HK-2 (cell line): ENCODE measurements around the gene USP48.

Source experiments
- DNase-seq: peaks from one replicate; pipeline ENCODE4 v3.0.0-alpha.2; 2018; ENCODE audit not compliant: unreplicated experiment

Gene USP48

DNA sequence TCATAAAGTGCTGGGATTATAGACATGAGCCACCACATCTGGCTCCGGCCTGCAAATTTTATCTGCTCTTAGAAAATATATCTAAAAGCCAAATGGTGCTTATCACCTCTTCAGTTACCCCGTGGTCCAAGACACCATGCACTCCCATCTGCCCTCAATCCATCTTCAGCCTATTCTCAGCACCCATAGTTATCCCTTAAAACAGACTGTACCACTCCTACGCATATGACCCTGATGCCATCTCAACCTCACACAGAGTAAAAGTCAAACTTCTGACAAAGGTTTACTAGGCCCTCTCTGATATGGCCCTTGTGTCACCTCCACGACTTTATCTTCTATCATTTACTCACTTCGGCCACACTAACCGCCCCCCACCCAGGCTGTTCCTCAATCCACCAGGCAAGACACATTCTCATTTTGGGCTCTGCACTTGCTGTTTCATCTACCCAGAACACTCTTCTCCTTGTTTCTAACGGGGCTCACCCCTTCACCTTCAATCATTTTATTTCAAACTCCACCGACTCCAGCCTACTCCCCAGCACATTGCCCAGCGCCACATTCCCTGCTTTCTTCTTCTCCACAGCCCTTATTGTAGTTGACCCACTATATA is 33.0 kb downstream of the USP48 start:
- no peak for DNase-seq

DNA sequence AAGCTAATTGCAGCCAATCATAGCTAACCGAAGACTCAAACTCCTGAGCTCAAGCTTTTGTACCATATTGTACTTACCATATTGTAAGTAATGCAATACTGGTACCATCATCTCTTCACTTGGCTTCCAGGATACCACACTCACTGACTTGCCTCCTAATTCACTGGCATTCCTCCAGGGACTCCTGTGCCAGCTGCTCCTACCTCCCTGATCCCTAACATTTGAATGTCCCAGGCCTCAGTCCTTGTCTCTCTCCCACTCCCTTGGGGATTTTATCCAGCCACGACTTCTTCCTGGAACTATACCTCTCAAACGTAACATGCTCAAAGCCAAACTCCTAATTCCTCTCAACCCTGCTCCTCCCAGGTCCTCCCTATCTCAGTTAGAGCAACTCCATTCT is 33.8 kb downstream of the USP48 start:
- DNase-seq = no peak

DNA sequence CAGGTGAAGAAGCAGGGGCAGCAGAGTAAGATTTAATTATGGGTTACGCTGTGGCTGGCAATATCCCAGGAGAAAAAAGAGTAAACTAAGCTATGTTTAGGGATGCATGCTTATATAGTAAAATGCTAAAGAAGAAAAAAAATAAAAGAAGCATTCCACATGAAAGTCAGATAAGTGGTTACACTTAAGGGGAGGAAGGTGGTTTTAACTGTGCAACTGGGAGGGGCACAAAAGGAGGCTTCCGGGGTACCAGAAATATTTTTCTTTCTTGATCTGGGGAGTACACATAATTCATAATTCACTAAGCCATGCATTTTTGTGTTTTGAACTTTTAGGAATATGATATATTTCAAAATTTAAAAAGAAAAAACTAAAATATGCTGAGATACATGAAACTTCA is 39.5 kb downstream of the USP48 start:
- no peak for DNase-seq

DNA sequence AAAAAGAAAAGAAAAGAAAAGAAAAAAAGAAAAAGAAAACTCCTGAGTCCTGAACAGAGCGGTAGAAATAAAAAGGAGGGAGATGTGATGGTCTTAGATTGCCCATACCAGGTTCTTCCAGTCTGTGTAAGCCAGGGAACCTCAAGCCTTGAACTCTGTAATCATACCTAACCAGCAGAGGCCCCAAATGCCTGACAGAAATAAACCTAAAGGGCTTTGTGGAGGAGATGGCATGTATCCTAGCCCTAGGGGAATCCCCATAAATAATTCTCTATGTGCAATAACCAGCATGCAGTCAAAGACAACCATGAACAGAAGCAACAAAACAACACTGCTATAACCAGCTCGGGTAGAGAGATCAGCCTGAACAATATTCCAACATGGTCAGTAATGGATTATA is 40.4 kb downstream of the USP48 start:
- DNase-seq = no peak

DNA sequence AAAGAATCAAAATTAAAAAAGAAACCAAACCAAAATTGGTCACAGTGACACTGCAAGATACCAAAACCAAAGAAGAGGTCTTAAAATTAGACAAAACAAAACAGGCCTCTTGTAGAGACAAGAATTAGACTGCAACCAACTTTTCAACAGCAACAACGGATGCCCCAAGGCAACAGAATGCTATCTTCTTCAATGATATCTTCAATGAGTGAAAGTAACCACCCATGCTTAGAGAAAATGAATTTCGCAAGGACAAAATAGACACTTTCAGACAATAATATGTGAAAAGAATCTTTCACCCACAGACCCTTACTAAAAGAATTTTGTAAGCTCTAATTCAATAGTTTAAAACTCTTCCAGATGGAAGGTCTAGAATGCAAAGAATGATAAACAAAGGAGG is 41.7 kb downstream of the USP48 start:
- no peak for DNase-seq

DNA sequence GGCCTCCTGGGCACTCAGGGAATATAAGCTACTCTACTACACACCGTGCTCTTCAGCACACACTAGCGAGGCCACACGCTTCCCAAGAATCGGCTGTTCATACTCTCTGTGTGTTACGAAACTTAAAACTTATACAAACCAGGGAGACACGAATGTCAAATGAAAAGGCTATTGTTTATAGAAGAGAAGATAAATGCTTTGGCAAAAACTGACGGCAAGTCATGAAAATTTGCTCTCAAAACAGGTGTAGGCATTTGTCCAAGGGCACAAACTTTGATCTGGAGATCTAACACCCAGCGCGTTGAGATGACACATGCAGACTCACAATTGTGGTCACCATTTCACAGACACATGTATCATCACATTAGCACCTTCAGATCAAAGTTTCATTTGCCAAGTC is 46.1 kb downstream of the USP48 start:
- no peak for DNase-seq

DNA sequence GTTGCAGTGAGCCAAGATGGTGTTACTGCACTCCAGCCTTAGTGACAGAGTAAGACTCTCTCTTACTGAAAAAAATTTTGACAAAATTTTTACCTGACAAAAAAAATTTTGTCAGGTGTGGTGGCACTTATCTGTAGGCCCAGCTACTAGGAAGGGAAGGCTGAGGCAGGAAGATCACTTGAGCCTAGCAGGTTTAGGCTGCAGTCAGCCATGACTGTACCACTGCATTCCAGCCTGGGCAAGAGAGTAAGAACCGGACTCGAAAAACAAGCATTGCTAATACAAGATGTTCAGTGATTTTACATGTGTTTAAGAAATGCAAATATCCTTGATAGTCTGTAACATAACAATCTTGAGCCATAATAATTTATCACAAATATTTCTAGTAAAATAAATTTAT is 46.9 kb downstream of the USP48 start:
- DNase-seq = no peak

DNA sequence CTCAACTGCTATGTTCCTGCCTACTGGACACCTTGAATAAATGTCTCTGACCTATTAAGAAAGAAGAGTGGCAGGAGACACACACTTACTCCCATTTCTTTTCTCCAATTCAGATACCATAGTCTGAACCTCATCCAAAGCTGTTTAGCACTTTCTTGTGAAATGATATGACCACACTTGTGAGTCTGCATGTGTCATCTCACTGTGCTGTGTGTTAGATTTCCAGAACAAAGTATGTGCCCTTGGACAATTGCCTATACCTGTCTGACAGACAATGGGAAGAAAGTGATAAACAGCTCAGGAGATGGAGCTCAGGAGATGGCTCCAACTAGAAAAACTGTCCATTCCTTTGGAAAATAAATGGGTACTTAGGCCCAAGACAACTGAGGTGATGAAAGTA is 48.4 kb downstream of the USP48 start:
- DNase-seq = no peak

DNA sequence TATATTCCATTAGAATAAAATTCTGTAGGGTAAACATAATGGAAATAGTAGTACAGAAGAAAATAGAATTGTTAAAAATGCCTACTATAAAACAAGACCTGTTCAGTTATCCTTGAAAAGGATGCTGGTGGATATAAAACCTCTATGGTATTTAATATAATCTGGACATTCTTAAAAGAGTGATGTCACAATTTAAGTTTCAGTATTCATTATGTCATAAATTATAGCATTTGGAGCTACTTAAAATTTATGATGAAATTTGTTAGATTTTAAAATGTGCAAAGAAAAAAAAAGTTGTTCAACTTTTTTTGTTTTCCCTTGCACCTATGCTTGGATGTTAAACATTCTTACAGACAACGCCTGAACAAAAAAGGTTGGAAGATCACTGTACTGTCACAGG is 50.3 kb downstream of the USP48 start:
- DNase-seq = no peak

DNA sequence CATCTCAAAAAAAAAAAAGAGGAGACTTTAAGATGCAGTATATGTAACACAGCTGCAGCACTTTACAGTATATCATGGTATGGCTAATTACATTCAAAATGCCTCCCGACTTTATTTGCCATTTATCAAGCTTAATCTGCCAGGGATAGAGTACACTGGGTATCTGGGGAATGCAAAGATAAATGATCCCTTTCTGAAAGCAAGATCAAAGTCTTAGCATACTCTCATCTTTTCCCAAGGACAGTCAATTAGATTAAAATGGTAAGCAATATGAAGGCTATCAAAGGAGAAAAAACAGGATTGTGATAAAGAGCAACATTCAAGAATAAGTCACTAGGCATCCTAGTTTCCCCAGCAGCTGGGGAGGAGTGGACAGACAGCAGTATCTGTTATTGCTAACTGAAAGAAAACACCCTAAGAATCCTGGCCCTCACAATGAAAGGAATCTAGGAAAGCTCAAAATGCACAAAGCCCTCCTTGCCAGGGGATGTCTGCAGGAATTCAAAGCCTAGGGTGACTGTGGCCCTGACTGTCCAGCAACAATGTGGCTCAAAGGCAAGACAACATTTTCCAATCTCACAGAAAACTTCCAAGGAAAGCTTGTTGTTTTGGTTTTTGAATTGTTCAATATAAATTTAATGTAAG is 57.1 kb downstream of the USP48 start:
- DNase-seq = no peak

DNA sequence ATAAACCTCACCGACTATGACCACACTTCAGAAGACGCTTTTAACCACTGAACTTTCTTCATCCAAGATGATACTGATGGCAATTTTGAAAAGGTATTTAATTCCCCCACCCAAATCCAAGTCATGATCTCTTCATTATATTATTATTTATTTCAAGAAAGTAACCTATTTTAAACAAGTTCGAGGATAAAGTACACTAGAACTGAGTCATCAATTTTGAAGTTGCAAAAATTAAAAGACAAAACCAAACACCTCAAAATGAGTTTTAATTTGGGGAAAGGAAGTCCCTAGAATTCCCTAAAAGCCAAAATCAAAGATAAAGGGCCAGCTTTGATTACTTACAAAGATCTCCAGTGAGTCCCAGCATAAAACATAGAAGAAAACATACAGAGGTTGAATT is 58.4 kb downstream of the USP48 start:
- DNase-seq = no peak

DNA sequence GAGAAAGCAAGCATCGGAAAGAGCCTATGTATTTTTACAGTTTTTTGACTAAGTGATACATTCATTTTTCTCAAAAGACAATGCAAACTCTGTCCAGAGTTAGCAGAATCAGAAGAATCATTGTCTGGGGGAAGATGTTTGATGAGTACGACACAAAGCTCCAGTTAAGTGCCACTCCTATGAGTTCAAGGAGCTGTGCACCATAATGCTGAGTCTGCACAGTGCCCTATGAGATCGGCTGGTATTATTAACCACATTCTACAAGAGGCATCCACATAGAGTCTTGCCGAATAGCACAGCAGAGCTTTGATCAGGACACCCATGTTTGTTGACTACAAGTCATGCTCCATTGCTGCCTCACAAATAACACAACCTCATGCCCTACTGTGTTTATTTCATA is 58.9 kb downstream of the USP48 start:
- no peak for DNase-seq

DNA sequence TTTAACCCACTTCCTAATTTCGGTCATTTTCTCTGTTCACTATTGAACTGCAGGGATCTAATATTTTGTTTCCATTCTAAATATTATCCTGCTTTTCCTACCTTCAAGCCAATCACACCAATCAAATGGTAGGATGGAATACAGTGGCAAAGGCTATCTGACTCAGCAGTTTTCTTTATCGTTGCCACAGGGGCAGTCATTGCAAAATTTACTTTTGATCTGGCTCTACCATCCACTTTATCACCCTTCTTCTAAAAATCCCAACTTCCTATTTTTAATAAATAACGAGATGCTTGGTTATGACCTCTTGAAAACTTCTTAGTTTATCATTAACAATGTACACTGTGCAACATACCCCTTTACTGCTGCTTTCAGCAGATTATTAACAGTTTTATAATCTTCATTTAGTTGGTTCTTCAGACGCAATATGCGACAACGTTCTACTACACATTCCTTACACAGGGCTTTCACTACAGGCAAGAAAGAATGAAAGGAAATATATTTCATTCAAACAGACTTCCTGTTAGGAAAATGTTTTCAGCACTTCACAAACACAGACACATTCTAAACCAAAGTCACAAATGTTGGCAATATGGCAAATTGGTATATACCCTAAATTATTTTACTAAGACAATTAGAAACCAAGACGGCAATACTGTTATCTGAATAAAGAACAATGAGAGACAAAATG is 61.5 kb downstream of the USP48 start:
- DNase-seq = no peak

DNA sequence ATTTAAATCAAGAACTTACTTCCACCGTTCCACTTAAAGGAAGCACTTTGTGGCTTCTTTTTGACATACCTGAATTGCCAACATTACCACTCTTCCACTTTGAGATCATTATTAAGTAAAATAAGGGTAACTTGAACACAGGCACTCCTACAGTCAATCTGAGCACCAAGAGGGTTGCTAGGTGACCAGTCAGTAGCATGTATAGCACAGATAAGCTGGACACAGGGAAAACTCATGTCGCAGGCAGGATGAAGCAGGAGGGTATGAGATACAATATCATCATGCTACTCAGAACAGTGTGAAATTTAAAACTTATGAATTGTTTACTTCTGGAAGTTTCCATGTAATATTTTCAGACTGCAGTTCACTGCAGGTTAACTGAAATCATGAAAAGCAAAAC is 66.8 kb downstream of the USP48 start:
- no peak for DNase-seq

DNA sequence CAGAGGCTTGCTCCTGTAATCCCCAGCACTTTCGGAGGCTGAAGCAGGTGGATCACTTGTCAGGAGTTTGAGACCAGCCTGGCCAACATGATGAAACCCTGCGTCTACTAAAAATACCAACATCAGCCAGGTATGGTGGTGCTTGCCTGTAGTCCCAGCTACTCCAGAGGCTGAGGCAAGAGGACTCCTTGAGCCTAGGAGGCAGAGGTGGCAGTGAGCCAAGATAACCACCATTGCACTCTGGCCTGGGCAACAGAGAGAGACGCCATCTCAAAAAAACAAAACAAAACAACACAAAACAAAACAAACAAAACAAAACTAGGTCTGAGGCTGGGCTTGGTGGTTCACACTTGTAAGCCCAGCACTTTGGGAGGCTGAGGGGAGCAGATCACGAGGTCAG is 75.1 kb downstream of the USP48 start:
- DNase-seq = no peak

DNA sequence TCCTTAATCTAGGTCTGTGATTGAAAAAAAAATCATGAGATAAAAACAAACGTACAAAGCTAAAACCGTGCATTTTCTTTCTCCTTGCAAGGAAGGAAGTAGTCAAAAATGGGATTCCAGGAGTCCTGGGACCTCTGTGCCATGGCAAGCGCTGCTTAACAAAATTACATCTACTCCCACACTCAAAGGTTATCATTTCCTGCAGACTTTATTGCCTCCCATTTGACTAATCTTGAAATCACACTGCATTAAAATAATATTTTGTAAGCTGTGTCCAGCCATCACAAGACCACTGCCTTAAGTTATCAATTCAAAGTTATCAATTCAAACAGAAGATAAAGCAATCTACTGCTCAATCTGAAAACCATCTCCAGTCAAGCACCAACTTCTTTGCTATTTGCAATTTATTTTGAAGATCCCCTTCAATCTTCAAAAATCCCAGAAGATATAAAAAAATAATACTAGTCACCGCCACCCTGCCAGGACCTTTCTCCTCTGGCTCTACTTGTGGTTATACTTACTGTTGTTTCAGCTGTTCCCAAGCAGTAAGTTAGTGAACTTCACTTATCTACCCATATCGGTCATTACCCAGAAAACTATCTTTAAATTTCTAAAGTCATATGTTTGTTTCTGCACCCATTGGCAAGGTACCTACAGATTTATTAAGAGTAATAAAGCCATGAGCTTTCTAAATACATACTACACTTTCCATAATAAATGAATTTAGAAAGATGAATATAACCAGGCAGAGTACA is 75.7 kb downstream of the USP48 start:
- DNase-seq = no peak

DNA sequence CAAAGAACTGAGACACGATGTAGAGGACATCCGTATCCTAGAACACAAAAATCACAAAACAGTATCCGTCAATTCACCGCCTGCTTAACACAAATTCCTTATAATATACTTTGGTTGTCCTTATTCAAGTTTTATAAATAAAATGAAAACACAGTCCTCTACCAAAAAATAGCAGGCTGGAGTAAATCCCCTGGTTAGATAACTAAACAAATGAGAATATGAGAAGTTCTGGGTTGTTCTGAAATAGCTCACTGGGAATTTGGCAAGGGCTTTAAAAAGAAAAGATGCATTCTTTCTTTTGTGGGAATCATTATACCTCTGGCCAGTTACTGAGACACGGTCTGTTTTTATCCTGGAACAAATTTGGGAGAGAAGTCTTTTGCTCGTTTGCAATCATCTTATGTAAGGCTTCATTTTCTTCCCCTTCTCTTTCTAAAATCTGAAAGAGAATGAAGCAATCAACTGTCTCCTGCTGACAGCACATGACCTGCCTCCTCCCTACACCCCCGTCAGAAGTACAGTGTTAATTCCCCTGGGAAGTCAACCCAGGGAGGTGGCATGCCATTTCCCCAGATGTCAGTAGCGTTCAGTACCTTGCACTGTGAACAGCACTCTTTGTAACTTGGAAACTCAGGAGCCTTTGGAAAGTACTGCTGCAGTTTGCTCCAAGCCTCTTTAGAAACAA is 76.7 kb downstream of the USP48 start:
- no peak for DNase-seq

DNA sequence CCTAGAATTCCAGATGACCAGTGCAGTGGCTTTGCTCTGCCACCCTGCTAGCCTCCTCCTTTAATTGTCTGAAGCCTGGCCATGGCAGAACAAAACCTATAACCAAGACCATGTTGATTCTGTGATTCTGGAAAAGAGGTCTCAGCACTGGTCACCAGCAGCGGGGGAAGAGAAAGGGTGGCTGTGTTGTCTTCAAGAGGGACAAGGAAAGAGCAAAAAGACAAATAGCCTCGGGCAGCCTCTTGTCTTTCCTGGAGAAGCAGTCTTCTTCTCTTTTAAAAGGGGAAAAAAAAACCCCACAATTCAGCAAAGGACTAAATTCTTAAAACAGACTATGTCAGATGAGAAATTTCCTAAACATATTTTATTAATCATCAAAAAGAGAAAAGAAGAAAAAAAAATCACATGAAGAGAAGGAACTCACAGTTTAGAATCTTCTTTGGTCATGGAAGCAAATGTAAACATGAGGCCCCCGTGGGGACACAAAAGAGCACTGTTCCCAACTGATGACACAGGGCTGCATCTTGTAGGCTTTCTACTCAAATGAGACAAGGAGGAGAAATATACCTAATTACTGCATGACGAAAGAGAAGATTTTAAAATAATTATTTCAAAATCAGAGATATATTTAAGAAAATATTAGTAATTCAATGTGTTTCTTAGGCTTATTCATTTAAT is 77.5 kb downstream of the USP48 start:
- DNase-seq = no peak

DNA sequence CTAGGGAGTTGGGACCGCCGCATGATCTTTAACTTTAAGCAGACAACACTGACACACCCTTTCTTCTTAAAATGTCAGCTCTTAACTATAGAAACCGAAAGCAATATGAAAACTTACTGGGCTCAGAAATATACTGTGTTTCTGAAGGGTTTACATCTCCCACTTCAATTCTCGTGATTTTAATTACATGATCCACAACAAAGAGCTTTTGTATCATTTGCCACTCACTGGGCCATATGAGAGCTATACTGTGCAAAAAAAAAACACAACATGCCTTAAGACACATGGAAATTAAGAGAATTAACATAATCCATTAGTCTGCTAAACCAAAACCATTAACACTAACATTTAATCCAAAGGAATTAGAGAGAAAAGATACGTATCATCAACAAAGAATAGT is 78.8 kb downstream of the USP48 start:
- no peak for DNase-seq

DNA sequence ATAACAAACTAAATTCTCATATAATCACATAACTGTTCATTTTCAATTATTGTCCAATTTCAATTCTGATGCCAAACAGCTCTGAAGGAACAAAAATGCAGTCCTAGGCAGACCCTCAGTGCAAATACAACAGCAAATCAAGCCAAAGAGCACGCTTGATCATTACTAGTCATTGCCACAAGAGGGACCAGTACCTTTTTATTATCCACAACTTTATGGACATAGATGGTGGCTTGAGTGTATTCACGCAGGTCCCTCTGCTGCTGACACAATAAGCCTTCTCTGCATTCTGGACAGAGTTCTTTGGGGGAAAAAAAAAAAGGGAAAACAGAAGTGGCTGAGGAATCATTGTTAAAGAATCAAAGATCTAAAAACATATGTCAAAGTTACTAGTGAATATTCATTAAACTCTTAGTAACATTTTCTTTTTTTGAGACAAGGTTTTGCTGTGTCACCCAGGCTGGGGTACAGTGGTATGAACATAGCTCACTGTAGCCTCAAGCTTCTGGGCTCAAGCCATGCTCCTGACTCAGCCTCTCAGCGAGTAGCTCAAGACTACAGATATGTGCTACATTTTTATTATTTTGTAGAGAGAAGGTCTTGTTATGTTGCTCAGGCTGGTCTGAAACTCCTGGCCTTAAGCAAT is 79.5 kb downstream of the USP48 start:
- no peak for DNase-seq

DNA sequence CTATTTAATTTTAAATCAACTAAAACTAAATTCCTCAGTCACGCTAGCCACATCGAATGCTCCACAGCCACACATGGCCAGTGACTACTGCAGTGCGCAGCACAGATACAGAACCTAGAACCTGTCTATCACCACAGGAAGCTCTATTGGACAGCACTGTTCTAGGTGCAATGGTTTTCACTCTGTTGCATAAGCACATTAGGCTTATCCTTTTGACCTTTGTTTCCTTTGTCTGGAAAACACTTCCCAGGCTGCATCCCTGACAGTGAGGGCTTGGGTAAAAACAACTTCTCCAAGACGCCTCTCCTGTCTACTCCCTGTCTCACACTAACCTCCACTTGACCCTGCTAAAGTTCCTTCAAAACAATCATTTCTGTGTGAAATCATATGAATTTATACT is 80.2 kb downstream of the USP48 start:
- no peak for DNase-seq
